ENCODE data around the gene TRIP13.
"Not testable (repeated sequence)": the region's sequence is repeated elsewhere in the genome, so short reads cannot be mapped to it uniquely, and the experiment has no call there.

TRIP13 gene

DNA sequence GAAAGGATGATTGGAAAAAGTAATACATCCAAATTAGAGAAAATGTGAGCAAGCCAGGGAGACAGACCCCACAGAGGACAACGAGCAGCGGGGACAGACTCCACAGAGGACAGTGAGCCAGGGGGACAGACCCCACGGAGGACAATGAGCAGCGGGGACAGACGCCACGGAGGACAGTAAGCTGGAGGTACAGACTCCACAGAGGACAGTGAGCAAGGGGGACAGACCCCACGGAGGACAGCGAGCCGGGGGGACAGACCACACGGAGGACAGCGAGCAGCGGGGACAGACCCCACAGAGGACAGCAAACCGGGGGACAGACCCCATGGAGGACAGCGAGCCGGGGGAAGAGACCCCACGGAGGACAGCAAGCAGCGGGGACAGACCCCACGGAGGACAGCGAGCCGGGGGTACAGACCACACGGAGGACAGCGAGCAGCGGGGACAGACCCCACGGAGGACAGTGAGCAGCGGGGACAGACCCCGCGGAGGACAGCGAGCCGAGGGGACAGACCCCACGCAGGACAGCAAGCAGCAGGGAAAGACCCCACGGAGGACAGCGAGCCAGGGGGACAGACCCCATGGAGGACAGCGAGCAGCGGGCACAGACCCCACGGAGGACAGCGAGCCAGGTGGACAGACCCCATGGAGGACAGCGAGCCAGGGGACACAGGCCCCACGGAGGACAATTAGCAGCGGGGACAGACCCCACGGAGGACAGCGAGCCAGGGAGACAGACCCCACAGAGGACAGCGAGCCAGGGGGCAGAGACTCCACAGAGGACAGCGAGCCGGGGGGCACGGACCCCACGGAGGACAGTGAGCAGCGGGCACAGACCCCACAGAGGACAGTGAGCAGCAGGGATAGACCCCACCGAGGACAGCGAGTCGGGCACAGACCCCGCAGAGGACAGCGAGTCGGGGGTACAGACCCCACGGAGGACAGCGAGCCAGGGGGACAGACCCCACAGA is 40.0 kb upstream of the TRIP13 start:
- H3K27ac ChIP-seq: no peak overlapping the region
- H3K4me3 ChIP-seq (ENCODE audit: low read depth, low read length): no peak overlapping the region
- TF ChIP-seq CTCF (IDR thresholded peaks at IDR 0.05; ENCODE audit: low read depth, low read length, missing control alignments): no peak
- no peaks in the 10 kb centered on the region for H3K36me3 ChIP-seq (replicated peaks)
- no peak for DNase-seq
- H3K27me3 ChIP-seq (replicated peaks): peaks cover 9% of the 10 kb centered on the region
- in situ Hi-C loops (cut with HindIII; ENCODE audit: low pct_ligation_motif_present, low sequenced_read_pairs): no loop called here

DNA sequence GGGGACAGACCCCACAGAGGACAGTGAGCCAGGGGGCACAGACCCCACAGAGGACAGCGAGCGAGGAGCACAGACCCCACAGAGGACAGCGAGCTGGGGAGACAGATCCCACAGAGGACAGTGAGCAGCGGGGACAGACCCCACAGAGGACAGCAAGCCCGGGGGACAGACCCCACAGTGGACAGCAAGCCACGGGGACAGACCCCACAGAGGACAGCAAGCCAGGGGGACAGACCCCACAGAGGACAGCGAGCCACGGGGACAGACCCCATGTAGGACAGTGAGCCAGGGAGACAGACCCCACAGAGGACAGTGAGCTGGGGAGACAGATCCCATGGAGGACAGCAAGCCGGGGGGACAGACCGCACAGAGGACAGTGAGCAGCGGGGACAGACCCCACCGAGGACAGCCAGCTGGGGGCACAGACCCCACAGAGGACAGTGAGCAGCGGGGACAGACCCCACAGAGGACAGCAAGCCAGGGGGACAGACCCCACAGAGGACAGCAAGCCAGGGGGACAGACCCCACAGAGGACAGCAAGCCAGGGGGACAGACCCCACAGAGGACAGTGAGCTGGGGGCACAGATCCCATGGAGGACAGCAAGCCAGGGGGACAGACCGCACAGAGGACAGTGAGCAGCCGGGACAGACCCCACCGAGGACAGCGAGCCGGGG is 39.1 kb upstream of the TRIP13 start:
- H3K4me3 ChIP-seq (ENCODE audit: low read depth, low read length); H3K27ac ChIP-seq; in situ Hi-C loops (cut with HindIII; ENCODE audit: low pct_ligation_motif_present, low sequenced_read_pairs); DNase-seq; H3K36me3 ChIP-seq (replicated peaks); H3K27me3 ChIP-seq (replicated peaks): not testable (repeated sequence)

- H3K36me3 ChIP-seq (replicated peaks): no peaks in the 10 kb centered on the region
- no peak for DNase-seq
- in situ Hi-C loops (cut with HindIII; ENCODE audit: low pct_ligation_motif_present, low sequenced_read_pairs): no loop called here
- TF ChIP-seq CTCF (IDR thresholded peaks at IDR 0.05; ENCODE audit: low read depth, low read length, missing control alignments): no peak
- H3K27me3 ChIP-seq (replicated peaks): peaks cover 9% of the 10 kb centered on the region
- H3K4me3 ChIP-seq (ENCODE audit: low read depth, low read length): no peak overlapping the region
- H3K27ac ChIP-seq: no peak overlapping the region
Observed at GRCh38 chr5:854217-854616, 38.5 kb upstream of the TRIP13 start.

DNA sequence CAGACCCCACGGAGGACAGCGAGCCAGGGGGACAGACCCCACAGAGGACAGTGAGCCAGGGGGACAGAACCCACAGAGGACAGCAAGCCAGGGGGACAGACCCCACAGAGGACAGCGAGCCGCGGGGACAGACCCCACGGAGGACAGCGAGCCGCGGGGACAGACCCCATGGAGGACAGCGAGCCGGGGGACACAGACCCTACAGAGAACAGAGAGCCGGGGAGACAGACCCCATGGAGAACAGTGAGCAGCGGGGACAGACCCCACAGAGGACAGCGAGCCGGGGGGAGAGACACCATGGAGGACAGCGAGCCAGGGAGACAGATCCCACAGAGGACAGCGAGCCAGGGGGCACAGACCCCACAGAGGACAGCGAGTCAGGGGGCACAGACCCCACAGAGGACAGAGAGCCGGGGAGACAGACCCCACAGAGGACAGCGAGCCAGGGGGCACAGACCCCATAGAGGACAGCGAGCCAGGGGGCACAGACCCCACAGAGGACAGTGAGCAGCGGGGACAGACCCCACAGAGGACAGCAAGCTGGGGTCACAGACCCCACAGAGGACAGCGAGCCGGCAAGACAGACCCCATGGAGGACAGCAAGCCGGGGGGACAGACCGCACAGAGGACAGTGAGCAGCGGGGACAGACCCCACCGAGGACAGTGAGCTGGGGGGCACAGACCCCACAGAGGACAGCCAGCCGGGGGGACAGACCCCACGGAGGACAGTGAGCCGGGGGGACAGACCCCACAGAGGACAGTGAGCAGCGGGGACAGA is 37.5 kb upstream of the TRIP13 start:
- DNase-seq: no peak
- H3K36me3 ChIP-seq (replicated peaks): no peaks in the 10 kb centered on the region
- no peak overlapping the region for H3K27ac ChIP-seq
- peaks cover 6% of the 10 kb centered on the region for H3K27me3 ChIP-seq (replicated peaks)
- TF ChIP-seq CTCF (IDR thresholded peaks at IDR 0.05; ENCODE audit: low read depth, low read length, missing control alignments): no peak
- in situ Hi-C loops (cut with HindIII; ENCODE audit: low pct_ligation_motif_present, low sequenced_read_pairs): no loop called here
- no peak overlapping the region for H3K4me3 ChIP-seq (ENCODE audit: low read depth, low read length)

DNA sequence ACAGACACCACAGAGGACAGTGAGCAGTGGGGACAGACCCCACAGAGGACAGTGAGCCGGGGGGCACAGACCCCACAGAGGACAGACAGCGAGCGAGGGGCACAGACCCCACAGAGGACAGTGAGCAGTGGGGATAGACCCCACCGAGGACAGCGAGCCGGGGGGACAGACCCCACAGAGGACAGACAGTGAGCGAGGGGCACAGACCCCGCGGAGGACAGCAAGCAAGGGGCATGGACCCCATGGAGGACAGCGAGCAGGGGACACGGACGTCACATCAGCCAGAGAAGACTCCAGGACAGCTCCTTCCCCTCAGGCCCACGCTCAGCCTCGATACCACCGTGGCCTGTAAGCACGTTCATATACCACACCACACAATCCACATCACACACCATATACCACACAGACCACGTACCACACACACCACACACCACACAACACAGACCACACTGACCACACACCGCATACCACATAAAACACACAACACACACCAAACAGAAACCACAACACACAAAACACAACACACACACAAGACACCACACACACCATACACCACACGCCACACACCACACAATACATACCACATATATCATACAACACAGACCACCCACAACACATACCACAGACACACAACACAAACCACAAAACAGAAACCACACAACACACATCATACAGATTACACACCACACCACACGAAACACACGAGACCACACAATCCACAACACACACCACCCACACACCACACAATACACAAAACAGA is 36.7 kb upstream of the TRIP13 start:
- in situ Hi-C loops (cut with HindIII; ENCODE audit: low pct_ligation_motif_present, low sequenced_read_pairs): no loop called here
- H3K4me3 ChIP-seq (ENCODE audit: low read depth, low read length): no peak overlapping the region
- TF ChIP-seq CTCF (IDR thresholded peaks at IDR 0.05; ENCODE audit: low read depth, low read length, missing control alignments): no peak
- H3K27me3 ChIP-seq (replicated peaks): no peaks in the 10 kb centered on the region
- no peaks in the 10 kb centered on the region for H3K36me3 ChIP-seq (replicated peaks)
- no peak for DNase-seq
- no peak overlapping the region for H3K27ac ChIP-seq

All from brain microvascular endothelial cell (primary cell).